Lung (tissue), 12 donors: Measurements from ENCODE around the gene TMEM247. TPM values are rescaled to one million over a fixed set of nuclear protein-coding genes. Genes with fewer than 3 reads are reported as not detected.

Experiments used
- ATAC-seq: fragments of 200-7000 bp; cut with Tn5 transposase; one replicate; pipeline ENCODE4 v1.9.1; 2020; ENCODE audit warnings: moderate number of reproducible peaks; ENCODE audit not compliant: insufficient read depth, low FRiP score
- DNase-seq, 3 donors: peaks; one replicate each; pipeline ENCODE4 v3.0.0-alpha.2; 2013 to 2017
- H3K27ac ChIP-seq, 2 donors: one replicate each; pipeline ENCODE4 v1.5.1; 2013; ENCODE audit warnings: mild to moderate bottlenecking in 2 of 2, moderate library complexity in 2 of 2, control low read depth in 1 of 2, inconsistent platforms in 1 of 2, low read depth in 1 of 2, low read length in 1 of 2
- H3K27me3 ChIP-seq, 3 donors: one replicate each; pipeline ENCODE4 v1.5.1; 2013; ENCODE audit warnings: low read length in 2 of 3; ENCODE audit not compliant: control insufficient read depth in 3 of 3, insufficient read depth in 3 of 3
- H3K36me3 ChIP-seq, 4 donors: one replicate each; pipeline ENCODE4 v1.5.1; 2013; ENCODE audit warnings: low read length in 4 of 4, mild to moderate bottlenecking in 1 of 4, moderate library complexity in 1 of 4; ENCODE audit not compliant: control insufficient read depth in 4 of 4, insufficient read depth in 4 of 4
- H3K4me1 ChIP-seq, 5 donors: one replicate each; pipeline ENCODE4 v1.5.1; 2013; ENCODE audit warnings: low read length in 5 of 5, mild to moderate bottlenecking in 2 of 5, moderate library complexity in 1 of 5; ENCODE audit not compliant: control insufficient read depth in 5 of 5, insufficient read depth in 5 of 5
- H3K4me3 ChIP-seq: one replicate; pipeline ENCODE4 v1.5.1; 2013; ENCODE audit warnings: mild to moderate bottlenecking, control low read depth, moderate library complexity
- H3K9ac ChIP-seq, 2 donors: one replicate each; pipeline ENCODE4 v1.5.1; 2013; ENCODE audit warnings: low read length in 2 of 2, control low read depth in 1 of 2; ENCODE audit not compliant: insufficient read depth in 1 of 2
- H3K9me3 ChIP-seq, 4 donors: one replicate each; pipeline ENCODE4 v1.5.1; 2013; ENCODE audit warnings: low read length in 3 of 4, mild to moderate bottlenecking in 1 of 4, moderate library complexity in 1 of 4; ENCODE audit not compliant: control insufficient read depth in 4 of 4, insufficient read depth in 3 of 4
- WGBS, 2 donors: extraction: QIAGEN DNeasy Blood & Tissue Kit; methylation state at CpG; one replicate each; pipeline ENCODE4 v1.1.7; 2013; 5-methylcytosine and 5-hydroxymethylcytosine counted together
- polyA plus RNA-seq, 2 donors: library from polyadenylated mRNA; stranded (reverse); fragments of 200-250 nt; gene quantifications; one replicate each; pipeline ENCODE4 v1.2.1, GENCODE V29; 2013
- total RNA-seq, 2 donors: library from RNA; depleted of rRNA in 1 of 2; stranded (reverse); fragments of >200 nt in 1 of 2; gene quantifications; one replicate each; pipeline ENCODE4 v1.2.1, GENCODE V29; 2014 to 2021
- TF ChIP-seq, protein P1 (sequence below): IDR thresholded peaks from 2 replicates; pipeline ENCODE4 v1.5.1; 2012; ENCODE audit warnings: mild to moderate bottlenecking; ENCODE audit errors: control extremely low read depth, extremely low read depth
- donor health status: control.
- donor health status: control.
- donor health status: Bipolar disorder and iron deficiency.
- donor health status: healthy.
- donor health status: DM: yes; HTN: yes; CAD: no.

The TMEM247 gene
- total and polyA plus RNA-seq, 4 donors = not detected

DNA sequence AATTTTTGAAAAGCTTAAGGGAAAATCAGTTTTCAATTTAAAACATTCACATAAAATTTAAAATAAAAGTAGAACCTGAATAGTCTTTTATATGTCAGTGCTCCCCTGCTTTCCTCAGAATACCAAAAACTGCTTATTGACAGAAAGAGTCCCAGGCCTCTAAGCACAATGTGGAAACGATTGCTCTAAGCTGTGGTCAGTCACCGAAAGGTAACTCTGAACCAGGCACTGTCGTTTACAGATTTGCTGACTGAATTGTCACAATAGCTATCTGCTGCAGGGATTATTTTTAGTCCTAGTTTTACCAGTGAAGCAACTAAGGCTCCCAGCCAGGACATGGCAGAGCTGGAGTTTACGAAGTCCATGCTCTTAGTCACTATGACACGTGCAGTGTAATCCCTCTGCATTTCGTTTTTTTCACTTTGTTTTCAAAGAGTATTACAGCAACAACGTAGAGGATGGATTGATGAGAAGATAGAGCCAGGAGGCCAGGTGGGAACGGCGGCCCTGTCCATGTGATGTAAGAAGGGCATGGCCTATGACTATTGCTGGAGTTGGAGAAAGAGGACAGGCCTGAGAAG is 28.1 kb upstream of the TMEM247 start:
- DNase-seq (no peak), ATAC-seq (no peak)
- H3K9ac ChIP-seq = no peak overlapping the region
- TF ChIP-seq, protein P1, sequence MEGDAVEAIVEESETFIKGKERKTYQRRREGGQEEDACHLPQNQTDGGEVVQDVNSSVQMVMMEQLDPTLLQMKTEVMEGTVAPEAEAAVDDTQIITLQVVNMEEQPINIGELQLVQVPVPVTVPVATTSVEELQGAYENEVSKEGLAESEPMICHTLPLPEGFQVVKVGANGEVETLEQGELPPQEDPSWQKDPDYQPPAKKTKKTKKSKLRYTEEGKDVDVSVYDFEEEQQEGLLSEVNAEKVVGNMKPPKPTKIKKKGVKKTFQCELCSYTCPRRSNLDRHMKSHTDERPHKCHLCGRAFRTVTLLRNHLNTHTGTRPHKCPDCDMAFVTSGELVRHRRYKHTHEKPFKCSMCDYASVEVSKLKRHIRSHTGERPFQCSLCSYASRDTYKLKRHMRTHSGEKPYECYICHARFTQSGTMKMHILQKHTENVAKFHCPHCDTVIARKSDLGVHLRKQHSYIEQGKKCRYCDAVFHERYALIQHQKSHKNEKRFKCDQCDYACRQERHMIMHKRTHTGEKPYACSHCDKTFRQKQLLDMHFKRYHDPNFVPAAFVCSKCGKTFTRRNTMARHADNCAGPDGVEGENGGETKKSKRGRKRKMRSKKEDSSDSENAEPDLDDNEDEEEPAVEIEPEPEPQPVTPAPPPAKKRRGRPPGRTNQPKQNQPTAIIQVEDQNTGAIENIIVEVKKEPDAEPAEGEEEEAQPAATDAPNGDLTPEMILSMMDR = no peak
- H3K4me1 ChIP-seq = peaks cover 0 to 5% (median 0%) of the 10 kb centered on the region in 5 donors
- no peaks in the 10 kb centered on the region for H3K36me3 ChIP-seq
- H3K4me3 ChIP-seq = no peak overlapping the region
- no peaks in the 10 kb centered on the region for H3K27me3 ChIP-seq
- H3K9me3 ChIP-seq = no peaks in the 10 kb centered on the region
- WGBS, 2 donors = 86 to 93% methylated on average over 9 of the region's 9 CpGs
- H3K27ac ChIP-seq = no peak overlapping the region

DNA sequence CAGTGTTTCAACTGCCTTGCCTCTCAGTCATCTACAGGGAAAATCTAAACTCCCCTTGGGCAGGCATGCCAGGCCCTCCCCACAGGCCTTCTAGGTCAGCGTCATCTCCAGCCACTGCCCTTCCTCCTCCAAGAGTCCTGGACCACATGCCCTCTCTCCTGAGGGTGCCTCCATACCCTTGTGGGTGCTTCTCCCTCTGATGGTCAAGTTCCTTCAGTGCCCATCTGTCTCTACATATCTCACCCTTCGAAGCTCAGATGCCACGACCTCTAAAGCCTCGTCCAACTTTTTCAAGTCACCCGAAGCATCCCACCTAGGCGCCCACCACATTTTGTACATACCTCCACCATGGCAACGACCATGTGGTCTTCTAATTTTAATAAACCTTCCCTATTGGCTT is 22.6 kb upstream of the TMEM247 start:
- ATAC-seq (no peak), DNase-seq (no peak)
- H3K9ac ChIP-seq = no peak overlapping the region
- H3K36me3 ChIP-seq = no peaks in the 10 kb centered on the region
- H3K27me3 ChIP-seq = no peaks in the 10 kb centered on the region
- H3K4me1 ChIP-seq = peaks cover 6 to 30% (median 19%) of the 10 kb centered on the region in 5 donors
- H3K9me3 ChIP-seq = no peaks in the 10 kb centered on the region
- TF ChIP-seq, protein P1 = no peak
- H3K4me3 ChIP-seq = no peak overlapping the region
- WGBS, 2 donors = 95 to 96% methylated on average over 7 of the region's 7 CpGs
- no peak overlapping the region for H3K27ac ChIP-seq

DNA sequence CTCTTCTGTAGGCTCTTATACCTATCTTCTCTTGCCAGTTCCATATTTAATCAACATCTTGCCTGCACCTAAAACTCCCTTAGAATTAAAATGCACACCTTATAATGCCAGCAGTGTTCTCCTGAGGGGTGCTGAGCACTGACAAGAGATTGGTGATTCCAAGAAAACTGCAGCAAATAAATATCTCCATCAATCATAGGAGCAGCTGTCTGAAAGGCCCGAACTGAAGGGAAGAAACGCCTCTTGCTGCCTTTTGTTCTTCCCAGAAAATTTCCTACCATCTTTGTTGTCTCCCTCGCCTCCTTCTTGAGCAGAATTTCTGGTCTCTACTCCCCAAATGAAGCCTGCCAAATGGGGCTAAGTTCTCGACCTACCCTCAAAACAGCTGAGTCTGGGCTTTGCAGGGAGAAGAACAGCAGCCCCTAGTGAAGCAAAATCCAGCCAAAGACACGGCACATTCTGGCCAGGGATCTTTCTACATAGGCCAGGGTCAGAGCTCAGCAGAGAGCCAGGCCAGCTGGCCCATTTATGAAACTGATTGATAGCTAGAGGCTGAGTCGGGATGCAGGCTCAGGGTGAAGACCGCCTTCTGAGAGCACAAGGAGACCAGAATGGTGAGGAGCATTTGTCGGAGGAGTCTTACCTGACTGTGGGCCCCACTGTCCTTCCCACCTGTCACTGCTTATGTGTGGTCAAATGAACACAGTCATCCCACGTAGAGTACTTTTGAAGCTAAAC is 20.4 kb upstream of the TMEM247 start:
- peak overlapping the region in 1 of 2 donors; percentile 68 for H3K27ac ChIP-seq
- TF ChIP-seq, protein P1 = no peak
- no peak for ATAC-seq

More for the DNA sequence above, 20.4 kb upstream of the TMEM247 start:
- DNase-seq = peak in 1 of 3 donors; percentile 49
- 81 to 85% methylated on average over 9 of the region's 9 CpGs for WGBS, 2 donors
- no peak overlapping the region for H3K9ac ChIP-seq
- H3K4me1 ChIP-seq = peaks cover 6 to 30% (median 19%) of the 10 kb centered on the region in 5 donors
- H3K27me3 ChIP-seq = no peaks in the 10 kb centered on the region
- no peak overlapping the region for H3K4me3 ChIP-seq
- H3K36me3 ChIP-seq = no peaks in the 10 kb centered on the region
- H3K9me3 ChIP-seq = no peaks in the 10 kb centered on the region
